GM19395 (cell line): ENCODE results near the gene PIGL.
A peak's percentile ranks its signal among the peaks of the same experiment; 100 is the strongest.
"Not testable (repeated sequence)": the region's sequence is repeated elsewhere in the genome, so short reads cannot be mapped to it uniquely, and the experiment has no call there.

Experiments used
- ATAC-seq: cut with Tn5 transposase; IDR thresholded peaks from one replicate; pipeline ENCODE4 v1.9.1; 2021; ENCODE audit warnings: mild to moderate bottlenecking, moderate library complexity; ENCODE audit not compliant: unreplicated experiment

PIGL gene

DNA sequence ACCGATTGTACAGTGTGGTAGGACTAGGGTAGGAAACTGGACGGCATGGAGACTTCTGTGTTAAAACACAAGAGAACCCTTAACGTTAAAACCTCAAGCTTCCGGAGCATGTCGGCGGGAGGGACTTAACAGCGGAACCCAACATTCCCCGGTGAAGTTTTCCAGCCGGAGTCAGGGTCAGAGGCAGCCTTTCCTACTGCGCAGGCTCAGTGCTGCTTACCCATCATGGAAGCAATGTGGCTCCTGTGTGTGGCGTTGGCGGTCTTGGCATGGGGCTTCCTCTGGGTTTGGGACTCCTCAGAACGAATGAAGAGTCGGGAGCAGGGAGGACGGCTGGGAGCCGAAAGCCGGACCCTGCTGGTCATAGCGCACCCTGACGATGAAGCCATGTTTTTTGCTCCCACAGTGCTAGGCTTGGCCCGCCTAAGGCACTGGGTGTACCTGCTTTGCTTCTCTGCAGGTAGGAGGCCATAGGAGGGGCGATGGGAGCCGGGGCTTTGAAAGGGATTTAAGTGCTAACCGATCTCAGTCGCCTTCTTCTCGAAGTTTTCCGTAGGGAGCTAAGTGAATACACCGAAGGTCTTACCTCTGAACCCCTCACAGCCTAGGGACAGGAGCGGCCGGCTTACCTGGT lies at the start of gene PIGL:
Gene PIGL, plus strand, starts transcription at position 209 of the 634 bp plus-strand sequence. Its CDS starts 17 bp downstream, at position 226.
- ATAC-seq: peak; percentile 44

DNA sequence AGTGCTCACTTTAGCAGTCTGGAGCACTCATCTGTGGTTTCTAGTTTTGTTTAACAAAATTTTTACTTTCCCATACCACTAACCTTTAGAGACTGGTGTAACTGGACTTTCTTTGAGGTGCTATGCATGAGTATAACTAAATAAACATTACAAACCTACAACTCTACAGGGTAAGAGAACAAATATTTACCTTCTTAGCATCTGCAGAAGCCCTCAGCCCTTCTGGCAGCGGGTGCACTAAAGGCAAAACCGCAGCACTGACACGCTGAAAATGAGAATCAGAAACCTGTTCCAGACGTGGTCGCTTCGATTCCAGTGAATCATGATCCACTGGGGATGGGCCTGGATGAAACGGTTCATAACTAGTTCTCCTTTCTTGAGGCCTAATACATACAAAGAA lies 45.4 kb upstream of the PIGL start:
- no peak for ATAC-seq

DNA sequence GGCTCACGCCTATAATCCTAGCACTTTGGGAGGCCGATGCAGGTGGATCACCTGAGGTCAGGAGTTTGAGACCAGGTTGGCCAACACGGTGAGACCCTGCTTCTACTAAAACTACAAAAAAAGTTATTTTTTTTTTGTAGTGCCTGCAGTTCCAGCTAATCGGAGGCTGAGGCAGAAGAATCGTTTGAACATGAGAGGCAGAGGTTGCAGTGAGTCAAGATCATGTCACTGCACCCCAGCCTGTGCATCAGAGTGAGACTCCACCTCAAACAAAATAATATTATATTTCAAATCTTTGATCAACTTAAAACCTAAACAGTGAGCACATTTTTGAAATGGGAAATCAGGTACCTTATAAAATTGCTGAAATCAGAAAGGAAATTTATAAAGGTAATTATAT lies 38.2 kb upstream of the PIGL start:
- ATAC-seq: no peak

DNA sequence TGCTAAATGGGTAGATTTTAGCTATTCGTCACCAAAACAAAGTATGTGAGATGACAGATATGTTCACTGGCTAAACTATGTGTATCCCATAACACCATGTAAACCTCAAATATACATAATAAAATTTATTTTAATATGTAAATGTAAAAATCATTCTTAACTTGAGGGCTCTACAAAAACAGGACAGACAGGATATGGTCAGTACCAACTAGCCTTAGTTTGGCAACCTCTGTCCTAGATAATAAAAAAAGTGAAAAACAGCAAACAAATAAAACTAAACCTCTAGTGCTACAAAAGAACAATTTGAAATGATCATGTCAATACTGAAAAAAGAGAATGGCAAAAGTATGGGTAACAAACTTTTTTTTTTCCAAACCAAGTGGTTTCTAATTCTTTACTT lies 35.4 kb upstream of the PIGL start:
- no peak for ATAC-seq

DNA sequence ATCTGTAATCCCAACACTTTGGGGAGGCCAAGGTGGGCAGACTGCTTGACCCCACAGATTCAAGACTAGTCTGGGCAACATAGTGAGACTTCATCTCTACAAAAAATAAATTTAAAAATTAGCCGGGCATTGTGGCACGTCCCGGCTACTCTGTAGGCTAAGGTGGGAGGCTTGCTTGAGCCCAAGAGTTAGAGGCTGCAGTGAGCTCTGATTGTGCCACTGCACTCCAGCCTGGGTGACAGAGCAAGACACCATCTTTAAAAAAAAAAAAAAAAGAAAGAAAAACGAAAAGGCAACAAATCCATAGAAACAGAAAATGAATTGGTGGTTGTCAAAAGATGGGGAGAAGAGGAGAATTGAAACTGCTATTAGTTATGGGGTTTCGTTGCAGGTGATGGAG lies 29.4 kb upstream of the PIGL start:
- no peak for ATAC-seq

DNA sequence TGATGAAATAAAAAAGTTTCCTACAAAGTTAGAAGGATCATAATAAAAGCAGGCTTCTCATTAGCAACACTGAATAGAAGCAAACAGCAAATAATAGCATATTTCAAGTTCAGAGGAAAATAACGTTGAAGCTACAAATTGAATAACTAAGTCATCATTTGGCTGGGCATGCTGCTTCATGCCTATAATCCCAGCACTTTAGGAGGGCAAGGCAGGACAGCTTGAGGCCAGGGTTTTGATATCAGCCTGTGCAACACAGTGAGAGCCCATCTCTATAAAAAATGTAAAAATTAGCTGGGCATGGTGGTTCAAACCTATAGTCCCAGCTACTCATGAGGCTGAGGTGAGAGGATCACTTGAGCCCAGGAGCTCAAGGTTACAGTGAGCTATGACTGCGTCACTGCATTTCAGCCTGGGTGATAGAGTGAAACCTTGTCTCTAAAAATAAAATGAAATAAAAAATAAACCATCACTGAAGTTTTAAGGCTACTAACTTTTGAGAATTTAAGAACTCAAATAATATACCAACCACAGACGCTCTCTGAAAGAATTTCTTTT lies 27.1 kb upstream of the PIGL start:
- ATAC-seq: no peak

DNA sequence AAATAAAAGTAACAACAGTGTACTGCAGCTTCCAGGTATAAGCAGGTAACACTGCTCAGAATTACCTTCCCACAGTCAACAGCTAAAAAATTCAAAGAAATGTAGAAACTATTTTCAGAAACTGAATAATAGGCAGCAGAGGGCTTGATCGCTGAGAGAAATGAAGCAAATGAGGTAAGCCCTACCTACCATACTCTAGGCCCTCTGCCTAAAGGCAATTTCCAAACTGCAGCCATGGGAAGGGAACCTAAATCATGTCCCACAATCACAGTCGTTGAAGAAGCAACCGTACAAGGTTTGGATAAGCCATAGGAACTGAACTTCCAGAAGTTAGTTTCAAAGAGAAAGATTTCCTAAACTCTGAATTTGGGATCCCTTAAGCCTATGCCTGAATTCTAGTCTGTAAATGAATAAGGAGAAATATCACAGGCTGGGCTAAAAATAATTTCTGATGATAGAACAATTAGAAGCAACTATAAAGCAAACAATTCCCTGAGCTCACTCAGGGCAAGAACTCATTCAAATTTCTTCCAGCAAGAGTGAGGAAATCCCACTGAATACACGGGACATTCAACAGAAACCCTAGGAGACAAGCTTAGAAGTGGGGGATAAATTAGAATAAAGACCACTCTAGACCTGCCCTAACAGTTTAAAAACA lies 26.2 kb upstream of the PIGL start:
- no peak for ATAC-seq

DNA sequence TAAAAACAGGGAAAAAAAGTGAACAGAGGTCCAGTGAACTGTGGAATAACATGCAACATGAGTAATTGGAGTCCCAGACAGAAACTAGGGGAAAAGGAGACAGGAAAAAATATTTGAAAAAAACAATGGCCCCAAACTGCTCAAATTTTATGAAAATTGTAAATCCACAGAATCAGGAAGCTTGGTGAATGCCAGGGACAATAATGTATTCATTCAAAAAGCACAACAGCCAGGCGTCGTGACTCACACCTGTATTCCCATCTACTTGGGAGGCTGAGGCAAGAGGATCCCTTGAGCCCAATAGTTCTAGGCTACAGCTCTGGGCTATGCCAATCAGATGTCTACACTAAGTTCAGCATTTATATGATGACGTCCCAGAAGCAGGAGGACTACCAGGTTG lies 25.4 kb upstream of the PIGL start:
- no peak for ATAC-seq

DNA sequence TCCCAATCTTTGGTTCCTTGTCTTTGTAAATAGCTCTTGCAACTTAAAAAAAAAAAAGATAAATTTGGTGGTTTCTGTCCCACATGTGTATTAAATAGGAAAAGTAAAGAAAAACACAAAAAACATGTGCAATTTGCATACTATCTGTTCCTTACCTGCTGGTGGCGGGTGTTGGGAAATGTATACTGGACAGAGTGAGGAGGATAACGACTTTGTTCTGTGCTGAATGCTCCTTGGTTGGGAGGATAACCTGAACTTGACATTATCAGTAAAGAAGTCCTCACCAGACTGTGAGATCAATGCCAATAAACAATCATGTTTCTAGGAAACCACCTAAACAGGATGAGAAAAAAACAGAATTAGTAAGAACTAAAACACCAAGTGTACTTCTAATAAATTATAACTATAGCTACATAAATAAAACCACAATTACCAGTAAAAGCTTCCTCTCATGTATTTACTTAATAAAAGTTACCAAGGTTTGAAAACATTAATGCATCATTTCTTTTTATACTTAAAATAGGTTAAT lies 22.6 kb upstream of the PIGL start:
- not testable (repeated sequence) for ATAC-seq

DNA sequence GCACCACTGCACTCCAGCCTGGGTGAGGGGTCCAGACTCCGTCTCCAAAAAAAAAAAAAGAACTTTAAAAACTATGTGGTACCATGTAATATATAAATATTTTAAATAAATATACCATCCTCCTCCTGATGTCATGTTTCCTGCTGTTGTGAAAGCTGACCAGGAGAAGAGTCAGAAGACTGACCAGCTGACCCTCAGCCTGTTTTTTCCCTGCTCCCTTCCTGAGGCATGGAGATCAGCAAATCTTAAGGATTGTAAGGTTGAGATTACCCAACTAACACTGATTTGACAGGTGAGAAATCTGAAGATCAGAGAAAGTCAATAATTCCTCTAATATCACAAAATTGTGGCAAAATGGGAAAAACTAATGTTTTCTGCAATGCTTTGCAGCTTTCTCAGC lies 19.7 kb upstream of the PIGL start:
- ATAC-seq: no peak

DNA sequence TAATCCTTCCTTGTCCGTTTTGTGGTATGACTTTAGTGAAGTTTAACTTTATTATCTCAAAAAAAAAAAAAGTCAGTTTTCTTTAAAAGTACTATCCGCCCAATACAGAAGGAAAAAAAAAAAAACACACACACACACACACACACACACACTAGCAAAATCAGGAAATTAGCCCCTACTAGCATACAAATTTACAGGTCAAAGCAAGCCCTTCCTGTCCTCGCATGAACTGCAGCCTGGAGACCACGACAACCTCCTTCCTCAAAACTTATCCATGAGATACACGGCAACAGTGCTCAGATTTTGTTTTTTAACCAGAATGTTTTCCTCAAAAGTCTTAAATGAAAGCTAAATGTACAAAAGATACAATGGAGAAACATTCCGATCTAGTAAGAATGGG lies 17.9 kb upstream of the PIGL start:
- no peak for ATAC-seq

DNA sequence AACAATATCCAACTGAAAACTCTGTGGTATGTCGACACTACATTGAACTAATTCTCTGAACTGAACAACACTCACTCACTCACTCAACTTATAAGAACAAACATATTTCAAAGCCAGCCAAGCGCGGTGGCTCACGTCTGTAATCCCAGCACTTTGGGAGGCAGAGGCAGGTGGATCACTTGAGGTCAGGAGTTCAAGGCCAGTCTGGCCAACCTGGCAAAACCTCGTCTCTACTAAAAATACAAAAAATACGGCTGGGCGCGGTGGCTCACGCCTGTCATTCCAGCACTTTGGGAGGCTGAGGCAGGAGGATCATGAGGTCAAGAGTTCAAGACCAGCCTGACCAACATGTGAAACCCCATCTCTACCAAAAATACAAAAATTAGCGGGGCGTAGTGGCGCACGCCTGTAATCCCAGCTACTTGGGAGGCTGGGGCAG lies 15.3 kb upstream of the PIGL start:
- ATAC-seq: not testable (repeated sequence)

DNA sequence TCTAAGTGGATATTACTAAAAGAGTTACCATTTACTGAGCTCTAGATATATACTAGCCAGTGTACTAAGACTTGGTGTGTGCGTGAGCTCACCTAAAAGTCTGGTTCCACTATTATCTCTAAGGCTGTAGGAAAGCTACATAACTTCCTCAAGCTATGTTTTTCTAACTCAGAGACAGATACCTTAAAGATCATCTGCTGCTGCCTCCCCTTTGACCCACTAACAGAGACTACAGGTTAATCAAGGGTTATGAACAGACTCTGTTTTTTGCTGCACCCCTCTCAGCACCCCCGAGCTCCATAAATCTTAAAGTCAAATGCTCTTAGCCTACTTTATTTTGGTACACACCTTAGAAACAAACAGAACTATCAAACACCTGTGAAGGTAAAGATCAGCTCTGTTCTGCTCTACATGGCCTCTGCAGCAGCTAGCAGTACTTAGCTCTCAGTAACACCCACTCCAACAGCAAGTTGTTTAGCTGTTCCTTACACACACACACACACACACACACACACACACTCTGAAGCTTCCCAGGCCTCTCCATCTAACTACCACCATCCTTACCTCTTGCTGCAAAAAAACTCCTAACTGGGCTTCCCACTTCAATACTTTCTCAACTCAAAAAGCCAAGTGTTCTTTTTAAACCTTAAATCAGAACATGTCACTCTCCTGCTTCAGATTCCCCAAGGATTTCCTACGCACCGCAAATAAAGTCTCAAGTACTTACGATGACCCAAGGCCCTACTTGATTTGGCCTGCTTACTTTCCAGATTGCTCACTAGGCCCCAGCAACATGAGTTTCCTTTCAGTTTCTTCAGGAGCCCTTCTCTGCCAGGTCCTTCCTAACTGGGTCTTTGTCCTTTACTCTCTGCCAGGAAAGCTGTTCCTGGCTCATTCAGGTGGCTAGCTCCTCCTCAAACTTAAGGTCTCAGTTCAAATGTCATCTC lies 14.2 kb upstream of the PIGL start:
- not testable (repeated sequence) for ATAC-seq

DNA sequence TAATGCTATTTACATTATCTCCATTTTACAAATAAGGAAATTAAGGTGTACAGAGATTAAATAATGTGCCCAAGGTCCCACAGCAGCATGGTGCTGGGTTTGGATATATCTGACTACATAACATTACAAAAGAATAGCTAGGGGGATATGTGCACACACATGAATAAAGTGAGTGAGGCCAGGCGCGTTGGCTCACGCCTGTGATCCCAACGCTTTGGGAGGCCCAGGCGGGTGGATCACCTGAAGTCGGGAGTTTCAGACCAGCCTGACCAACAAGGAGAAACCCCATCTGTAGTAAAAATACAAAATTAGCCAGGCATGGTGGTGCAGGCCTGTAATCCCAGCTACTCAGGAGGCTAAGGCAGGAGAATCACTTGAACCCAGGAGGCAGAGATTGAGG lies 12.2 kb upstream of the PIGL start:
- not testable (repeated sequence) for ATAC-seq

DNA sequence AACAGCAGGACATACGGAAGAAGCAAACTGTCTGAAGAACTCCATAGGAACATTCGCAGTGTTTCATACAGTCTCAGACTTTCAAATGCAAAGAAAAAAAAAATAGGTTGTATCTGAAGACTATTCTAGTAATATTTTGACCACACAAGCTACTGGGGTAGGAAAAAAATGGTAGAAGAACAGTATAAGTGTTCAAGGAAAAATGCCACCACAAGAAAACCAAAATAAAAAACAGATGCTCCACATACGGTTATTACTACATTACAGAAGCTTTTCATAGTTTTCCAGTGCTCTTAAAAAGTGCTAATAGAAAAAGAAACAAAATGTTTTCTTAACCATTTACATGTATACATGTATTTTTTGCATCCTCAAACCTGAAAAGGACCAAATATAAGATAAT lies 5.4 kb upstream of the PIGL start:
- no peak for ATAC-seq

DNA sequence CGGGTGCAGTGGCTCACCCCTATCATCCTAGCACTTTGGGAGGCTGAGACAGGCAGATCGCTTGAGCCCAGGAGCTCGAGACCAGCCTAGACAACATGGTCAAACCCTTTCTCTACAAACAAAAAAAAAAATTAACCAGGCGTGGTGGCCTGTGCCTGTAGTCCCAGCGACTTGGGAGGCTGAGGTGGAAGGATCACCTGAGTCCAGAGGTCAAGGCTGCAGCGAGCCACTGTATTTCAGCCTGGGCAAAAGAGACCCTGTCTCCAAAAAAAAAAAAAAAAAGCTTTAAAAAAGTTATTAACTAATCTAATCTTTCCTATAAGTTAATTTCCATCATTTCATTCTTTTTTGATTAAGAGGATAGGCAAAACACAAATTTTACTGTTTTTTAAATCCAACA lies 4.2 kb upstream of the PIGL start:
- no peak for ATAC-seq

DNA sequence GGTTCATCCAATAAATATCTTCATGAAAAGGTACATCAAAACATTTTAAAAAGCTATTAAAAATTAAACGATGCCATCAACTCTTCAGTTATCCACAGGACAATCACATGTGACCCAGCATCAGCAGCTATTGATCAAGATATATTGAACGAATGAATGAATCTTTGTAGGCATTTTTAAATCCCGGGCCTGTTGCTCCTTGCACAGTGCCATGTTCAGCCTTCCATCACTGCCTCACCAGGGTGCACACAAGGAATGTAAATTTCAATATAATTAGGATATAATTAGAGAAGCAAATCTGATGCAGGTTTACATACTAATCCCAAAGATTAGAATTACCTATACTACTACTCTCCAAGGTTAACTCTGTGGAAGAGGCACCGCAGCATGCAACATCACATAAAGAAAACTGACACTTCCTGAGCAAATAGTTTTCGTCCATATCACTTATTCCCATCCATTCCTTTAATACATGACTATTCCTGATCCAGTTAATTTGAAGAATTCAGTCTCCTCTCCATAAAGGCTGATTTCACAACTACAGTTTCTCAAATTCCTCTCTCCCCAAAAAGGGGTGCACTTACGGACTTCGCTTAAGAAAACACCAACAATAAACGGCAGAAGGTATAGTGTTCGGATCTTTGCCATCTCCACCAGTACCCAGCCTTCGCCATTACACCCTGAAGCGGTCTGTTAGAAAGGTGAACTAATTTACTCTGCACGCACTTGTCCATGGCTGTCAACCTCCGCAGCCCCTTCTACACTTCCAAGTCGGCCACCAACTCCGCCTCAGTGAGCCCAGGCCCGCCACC lies 2.6 kb upstream of the PIGL start:
- ATAC-seq: no peak

DNA sequence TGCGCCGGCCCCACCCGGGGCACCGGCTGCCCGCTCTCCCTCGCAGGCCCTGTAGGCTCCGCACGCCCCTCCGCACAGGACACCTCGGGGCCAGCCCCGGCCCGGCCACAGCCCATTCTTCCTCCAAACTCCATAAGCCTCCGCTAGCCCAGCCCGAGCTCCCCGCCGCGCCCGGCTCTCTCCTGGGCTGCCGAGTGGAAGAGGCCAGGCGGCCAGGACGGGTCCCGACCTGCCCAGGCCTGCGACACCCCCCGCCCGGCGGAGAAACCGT lies 2.1 kb upstream of the PIGL start:
- peak; percentile 37 for ATAC-seq

DNA sequence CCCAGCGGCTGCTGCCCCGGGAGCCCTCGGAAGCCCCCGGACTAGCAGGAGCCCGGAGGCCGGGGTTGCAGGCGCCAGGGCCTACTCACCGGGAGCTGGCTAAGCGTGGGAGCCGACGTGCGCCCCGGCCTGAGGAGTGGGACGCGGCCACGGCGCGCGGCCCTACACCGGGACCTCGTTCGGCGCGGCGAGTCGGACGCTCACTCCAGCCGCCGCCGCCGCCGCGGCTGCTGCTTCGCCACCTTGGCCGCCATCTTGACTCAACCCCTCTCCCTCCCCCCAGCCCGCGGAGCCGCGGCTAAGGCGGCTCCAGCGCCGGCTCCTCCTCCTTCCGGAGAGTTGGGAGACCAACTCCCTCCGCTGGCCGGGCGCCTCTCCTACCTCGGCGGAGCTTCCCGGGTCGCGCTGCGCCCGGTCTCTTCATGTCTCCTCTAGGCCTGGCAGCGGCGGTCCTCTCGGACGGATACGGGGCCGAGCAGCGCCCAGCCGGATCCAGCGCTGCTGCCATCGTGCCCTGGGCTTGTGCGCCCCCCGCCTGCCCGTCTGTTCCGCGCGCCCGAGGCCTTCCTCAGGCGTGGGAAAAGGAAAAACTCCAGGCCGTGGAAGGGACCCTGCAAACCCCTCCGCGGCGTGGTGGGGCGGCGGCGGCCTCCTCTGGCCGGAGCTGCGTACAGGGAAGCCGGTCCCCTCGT lies 1.6 kb upstream of the PIGL start, which contains the start of gene NCOR1:
Gene NCOR1, minus strand, starts transcription at position 262 of the 692 bp plus-strand sequence. CDS start 20,965 bp downstream, outside the sequence.
- ATAC-seq: peak; percentile 74

DNA sequence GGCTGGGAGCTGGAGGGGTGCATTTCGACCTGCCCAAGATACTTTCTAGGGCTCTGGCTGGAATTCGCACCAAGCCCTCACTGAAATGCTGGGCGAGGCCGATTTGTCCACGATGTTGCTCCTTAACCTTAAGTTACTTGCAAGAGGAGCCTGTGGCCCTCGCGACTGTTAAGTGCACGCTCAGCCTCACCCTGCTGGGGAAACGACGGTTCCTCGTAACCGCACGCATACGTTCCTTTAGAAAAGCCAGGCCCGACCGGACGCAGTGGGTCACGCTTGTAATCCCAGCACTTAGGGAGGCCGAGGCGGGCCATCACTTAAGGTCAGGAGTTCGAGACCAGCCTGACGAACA lies 1.1 kb upstream of the PIGL start:
- peak; percentile 5 for ATAC-seq
